Activated T-cell treated with anti-CD3 and anti-CD28 coated beads for 24 hours (primary cell): Measurements from ENCODE around the gene IMPDH1.

Source experiments
- DNase-seq: peaks from one replicate; pipeline ENCODE4 v3.0.0-alpha.2; 2020; ENCODE audit warnings: low read depth

IMPDH1 gene

GRCh38 chr7:128434413-128435326 lies 24.9 kb upstream of the IMPDH1 start:
- DNase-seq: no peak

DNA sequence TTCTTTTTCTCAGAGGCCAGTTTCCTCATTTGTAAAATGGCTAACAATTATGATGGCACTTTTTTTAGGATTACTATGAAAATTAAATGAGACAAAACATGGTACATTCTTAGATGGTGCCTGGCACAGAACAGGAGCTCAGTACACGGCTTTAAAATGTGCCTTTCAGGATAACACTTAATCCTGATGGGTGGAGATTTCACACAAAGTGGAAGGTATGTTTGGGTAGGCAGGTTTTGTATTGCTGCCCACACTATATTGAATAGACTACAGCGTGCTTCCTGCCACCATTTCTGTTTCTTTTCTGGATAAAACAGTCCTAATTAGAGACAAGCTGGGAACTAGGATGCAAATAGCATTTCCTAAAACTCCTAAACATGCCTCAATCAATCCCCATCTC lies 22.0 kb upstream of the IMPDH1 start:
- no peak for DNase-seq

DNA sequence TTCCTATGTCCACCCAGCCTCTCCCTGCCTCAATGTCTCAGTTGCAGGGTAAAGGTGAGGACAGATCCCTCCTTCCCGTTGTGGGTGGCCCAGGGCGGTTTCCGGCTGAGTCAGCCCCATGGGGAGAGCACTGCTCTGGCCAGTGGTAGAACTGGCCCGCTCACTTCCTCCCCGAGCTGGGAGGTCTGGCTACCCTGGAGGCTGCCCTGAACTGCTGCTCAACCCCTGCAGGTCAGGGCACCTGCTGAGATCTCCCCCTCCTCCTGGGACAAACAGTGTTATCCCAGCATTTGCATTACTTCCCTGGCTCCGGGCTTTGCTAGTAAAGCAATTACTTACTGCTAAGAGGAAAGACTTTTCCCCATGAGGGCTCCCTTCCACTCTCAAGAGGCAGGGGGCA lies 21.4 kb upstream of the IMPDH1 start:
- DNase-seq: no peak

DNA sequence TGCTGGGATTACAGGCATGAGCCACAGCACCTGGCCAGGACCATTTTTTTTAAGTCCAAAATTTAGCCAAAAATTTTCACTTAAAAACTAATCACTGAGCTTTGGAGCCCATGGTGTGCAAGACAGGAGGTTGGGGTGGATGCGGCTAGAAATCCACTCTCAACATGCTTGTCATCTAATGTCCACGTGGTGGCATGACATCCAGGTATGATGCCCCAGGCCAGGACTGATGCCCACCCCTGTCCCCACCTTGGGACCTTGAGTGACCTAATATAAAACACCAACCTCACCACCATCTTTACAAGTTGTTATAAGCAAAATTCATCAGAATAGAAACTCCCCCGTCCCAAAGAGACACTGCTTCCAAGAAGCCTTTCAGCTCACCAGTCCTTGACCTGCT lies 20.4 kb upstream of the IMPDH1 start:
- no peak for DNase-seq

- no peak for DNase-seq
Measured at GRCh38 chr7:128427289-128427891, 17.6 kb upstream of the IMPDH1 start.

GRCh38 chr7:128425850-128426249 lies 16.1 kb upstream of the IMPDH1 start:
- peak; percentile 77 for DNase-seq

GRCh38 chr7:128424686-128425275 lies 15.0 kb upstream of the IMPDH1 start:
- DNase-seq: no peak

- DNase-seq: no peak
Measured at GRCh38 chr7:128422842-128423241, 13.1 kb upstream of the IMPDH1 start.

- DNase-seq: no peak
Measured at GRCh38 chr7:128422037-128422436, 12.3 kb upstream of the IMPDH1 start.

GRCh38 chr7:128421384-128421783 lies 11.6 kb upstream of the IMPDH1 start:
- no peak for DNase-seq

- DNase-seq: no peak
Measured at GRCh38 chr7:128420773-128421172, 11.0 kb upstream of the IMPDH1 start.

DNA sequence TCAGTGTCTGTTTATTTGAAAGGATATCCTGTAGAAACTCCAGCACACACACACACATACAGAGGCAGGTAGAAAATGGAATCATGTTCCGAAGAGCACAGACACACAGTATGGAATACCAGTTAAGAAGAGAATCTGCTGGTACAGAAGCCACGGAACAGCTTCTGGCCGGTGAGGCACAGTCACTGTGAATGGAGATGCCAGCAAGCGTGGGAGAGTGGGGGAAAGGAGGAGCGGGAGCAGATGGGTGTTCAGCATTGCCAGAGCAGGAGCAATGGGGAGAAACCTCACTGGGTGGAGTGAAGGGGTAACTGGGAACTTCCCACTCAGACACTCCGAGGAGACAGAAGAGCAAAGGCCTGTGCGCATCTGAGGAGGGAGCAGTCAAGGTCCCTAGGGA lies 9.5 kb upstream of the IMPDH1 start:
- DNase-seq: no peak

DNA sequence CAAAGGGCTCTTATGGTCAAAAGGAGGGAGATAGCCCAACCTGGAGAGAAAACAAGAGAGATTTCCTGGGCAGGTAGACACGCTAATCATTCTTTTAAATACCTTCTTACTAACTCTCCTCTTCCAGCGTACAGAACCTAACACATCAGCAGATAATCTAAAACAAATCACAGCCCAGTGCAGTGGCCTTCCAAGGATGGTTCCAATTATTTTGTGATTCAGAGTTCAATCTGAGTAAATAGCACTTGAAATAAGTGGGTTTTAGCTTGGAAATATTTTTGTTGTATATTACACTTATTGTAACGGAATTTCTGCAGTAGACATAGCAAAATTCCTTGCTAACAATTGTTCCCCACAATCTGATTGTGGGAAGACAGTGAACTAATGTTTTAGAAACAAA lies 7.3 kb upstream of the IMPDH1 start:
- no peak for DNase-seq

DNA sequence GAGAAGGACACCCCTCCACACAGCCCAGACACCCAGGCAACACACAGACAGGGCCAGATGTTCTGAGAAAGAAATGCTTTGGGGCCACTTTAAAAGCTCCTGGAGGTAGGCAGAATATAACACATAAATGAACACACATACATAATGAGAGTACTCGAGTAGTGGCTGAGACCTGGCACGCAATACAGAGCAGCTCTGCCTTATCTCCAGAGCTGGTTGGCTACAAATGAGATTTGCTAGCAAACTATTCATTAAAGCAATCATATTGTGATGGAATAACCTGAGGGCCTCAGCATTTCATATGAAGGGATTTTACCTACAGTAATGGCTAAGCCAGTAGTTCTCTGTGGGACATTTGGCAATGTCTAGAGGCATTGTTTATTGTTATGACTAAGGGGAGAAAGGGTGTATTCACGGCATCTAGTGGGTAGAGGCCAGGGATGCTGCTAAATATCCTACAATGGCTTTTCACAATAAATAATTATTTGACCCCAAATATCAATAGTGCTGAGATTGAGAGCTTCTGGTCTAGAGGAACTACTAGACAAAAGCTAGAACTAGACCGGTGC lies 5.5 kb upstream of the IMPDH1 start:
- no peak for DNase-seq

- no peak for DNase-seq
Measured at GRCh38 chr7:128410451-128410753, 620 bp upstream of the IMPDH1 start.

DNA sequence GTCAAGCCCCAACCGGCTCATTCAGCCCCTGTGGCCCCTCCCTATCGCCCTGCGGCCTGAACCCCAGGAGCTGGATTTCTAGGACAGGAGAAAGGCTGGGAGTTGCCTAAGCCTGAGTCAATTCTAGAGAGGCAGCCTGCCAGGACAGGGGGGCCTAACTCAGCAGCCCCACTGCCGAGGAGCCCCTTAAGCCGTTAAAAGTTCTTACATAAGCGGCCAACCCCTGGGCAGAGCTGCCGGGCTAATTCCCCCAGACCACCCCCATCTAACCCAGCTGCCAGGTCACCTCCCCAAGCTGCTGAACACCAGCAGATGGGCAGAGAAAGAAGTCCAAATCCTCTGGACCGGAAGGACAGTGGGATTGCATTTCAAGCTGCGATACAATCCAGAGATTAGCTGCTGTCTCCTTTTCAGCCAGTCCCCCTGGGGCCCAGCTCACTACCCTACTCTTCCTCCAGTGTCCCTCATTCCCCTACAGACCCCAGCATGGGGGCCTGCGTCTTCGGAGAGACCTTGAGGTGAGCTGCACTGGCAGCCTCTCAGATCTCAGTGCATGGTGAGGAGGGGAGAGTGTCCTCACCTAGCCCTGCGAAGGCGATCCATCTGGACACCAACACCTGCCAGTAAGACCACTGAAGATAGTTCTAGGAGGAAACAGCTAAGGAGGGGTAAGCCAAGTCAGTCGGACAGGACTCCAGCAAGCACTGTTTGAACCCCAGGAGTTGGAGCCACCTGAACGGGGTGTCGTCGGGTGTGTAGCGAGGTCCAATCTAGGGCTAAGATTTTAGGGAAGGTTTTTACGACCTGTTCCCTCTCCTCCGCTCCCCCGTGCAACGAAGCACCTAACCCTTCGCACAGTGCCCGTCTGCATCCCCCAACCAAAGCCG lies 830 bp downstream of the IMPDH1 start:
- no peak for DNase-seq

DNA sequence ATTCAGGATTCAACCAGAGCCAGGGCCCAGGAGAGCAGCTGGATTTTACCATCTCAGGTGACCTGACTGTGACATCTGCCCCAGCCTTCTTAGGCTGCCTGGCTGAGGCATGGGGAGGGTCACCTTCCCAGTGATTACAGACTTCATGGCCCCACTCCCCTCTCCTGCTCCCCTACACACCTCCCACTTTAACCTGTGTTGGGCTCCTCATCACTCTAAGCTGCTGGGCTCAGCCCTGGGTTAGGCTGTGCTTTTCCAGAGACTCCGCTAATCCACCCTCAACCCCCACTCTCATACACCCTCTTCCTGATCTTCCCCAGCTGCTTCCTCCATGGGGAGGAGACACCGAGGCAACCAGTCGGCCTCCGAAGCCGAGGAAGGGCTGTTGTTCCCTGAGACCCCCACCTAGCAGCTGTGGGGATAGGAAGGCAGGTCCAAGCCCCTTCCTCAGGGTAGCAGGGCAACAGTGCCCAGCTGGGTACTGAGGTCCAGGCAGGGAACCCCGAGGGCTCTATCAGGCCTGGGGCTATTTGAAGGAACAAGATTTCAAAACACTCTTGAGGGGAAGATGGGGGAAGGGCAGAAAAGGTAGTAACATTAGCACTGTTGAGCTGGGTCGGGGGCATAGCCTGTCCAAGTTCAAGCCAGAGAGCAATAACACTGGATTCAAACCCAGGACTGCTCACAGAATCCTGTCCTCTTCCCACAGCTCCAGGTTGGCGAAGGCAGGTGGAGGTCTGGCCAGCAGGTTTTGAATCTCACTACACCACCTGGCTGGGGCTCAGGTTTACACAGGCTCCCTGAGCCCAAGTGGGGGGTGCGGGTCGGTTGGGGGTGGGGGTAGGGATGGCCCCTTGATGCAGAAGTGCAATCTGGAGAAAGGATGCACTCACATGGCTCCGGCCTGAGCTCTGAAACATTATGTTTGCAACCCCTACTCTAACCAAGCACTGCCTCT lies 1.8 kb downstream of the IMPDH1 start:
- DNase-seq: no peak

DNA sequence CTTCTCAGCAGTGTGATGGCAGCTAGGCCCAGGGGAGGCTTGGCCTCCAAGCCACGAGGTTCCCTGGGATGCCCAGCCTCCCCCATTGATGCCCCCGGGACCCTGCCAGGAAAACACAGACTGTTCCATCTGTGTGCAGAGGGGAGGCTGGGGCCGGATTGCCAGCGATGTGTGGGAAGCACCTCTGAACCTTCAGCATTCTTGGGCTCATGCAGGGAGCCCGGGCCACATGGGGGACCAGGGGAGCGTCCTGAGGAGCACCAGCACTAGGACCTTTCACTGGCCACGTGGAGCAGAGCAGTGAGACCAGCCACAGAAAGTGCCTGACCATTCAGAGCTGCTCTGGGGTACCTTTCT lies 2.6 kb downstream of the IMPDH1 start:
- no peak for DNase-seq

- no peak for DNase-seq
Measured at GRCh38 chr7:128406314-128407232, 3.2 kb downstream of the IMPDH1 start.
